Kidney epithelial cell (primary cell): ENCODE measurements around the gene MBD3. TPM values are rescaled to one million over a fixed set of nuclear protein-coding genes. Genes with fewer than 3 reads are reported as not detected.

Experiments
- DNase-seq: peaks from one replicate; pipeline ENCODE4 v3.0.0-alpha.2; 2010; ENCODE audit warnings: low read depth
- H3K27me3 ChIP-seq: 2 replicates; pipeline ENCODE4 v1.6.0; 2011; ENCODE audit warnings: low read length; ENCODE audit not compliant: control insufficient read depth, insufficient read depth
- H3K36me3 ChIP-seq: 2 replicates; pipeline ENCODE4 v1.5.1; 2011; ENCODE audit warnings: low read length; ENCODE audit not compliant: control insufficient read depth, insufficient read depth
- H3K4me3 ChIP-seq: 2 replicates; pipeline ENCODE4 v1.5.1; 2011; ENCODE audit warnings: low read depth, mild to moderate bottlenecking, control low read depth, low read length
- CTCF ChIP-seq: IDR thresholded peaks from 2 replicates; pipeline ENCODE4 v1.5.1; 2011; ENCODE audit warnings: mild to moderate bottlenecking, moderate library complexity, low read length, control low read depth, inconsistent platforms; ENCODE audit not compliant: insufficient read depth, poor library complexity, severe bottlenecking
- total RNA-seq: library from RNA; depleted of rRNA; stranded (reverse); fragments of >200 nt; gene quantifications from 2 replicates; pipeline ENCODE4 v1.2.3, GENCODE V29; 2015

MBD3 gene
- total RNA-seq, 1 donor from 2014 or later = 118 TPM

GRCh38 chr19:1567116-1567847 is 25.4 kb downstream of the MBD3 start:
- Histone ChIP-seq H3K4me3 (peak overlapping the region; percentile 93), H3K36me3 (no peaks in the 10 kb centered on the region), H3K27me3 (peaks cover 3% of the 10 kb centered on the region)
- no peak for DNase-seq
- TF ChIP-seq CTCF = no peak

GRCh38 chr19:1566392-1567115 is 26.1 kb downstream of the MBD3 start:
- peak; percentile 19 for DNase-seq
- no peak for TF ChIP-seq CTCF
- peak overlapping the region; percentile 93 for H3K4me3 ChIP-seq
- H3K36me3 ChIP-seq = peaks cover under 1% of the 10 kb centered on the region
- H3K27me3 ChIP-seq = peaks cover 3% of the 10 kb centered on the region

- Histone ChIP-seq H3K4me3 (no peak overlapping the region), H3K27me3 (no peaks in the 10 kb centered on the region), H3K36me3 (peaks cover 3% of the 10 kb centered on the region)
- no peak for DNase-seq
- no peak for TF ChIP-seq CTCF
Observed at GRCh38 chr19:1563251-1563650, 29.4 kb downstream of the MBD3 start.

GRCh38 chr19:1561236-1561842 is 31.3 kb downstream of the MBD3 start:
- TF ChIP-seq CTCF = no peak
- H3K4me3 ChIP-seq = no peak overlapping the region
- no peak for DNase-seq
- peaks cover 3% of the 10 kb centered on the region for H3K36me3 ChIP-seq
- H3K27me3 ChIP-seq = no peaks in the 10 kb centered on the region

- no peak for TF ChIP-seq CTCF
- DNase-seq = no peak
- H3K36me3 ChIP-seq = peaks cover 3% of the 10 kb centered on the region
- H3K27me3 ChIP-seq = no peaks in the 10 kb centered on the region
- H3K4me3 ChIP-seq = no peak overlapping the region
Observed at GRCh38 chr19:1560286-1560882, 32.3 kb downstream of the MBD3 start.
